ENCODE results near the gene RASA4. TPM values are rescaled to one million over a fixed set of nuclear protein-coding genes. Genes with fewer than 3 reads are reported as not detected.
A peak's percentile ranks its signal among the peaks of the same experiment; 100 is the strongest.
"Not testable (repeated sequence)": the region's sequence is repeated elsewhere in the genome, so short reads cannot be mapped to it uniquely, and the experiment has no call there.

Gene RASA4
- total RNA-seq, 1 experiment from 2014 or later = 7.2 TPM

GRCh38 chr7:102614873-102615272 is 1.7 kb downstream of the RASA4 start:
- H3K36me3 ChIP-seq (ENCODE audit: control insufficient read depth, insufficient read depth, low read length); DNase-seq; H3K27ac Mint-ChIP-seq (ENCODE audit: unreplicated experiment); CTCF ChIA-PET; H3K4me3 Mint-ChIP-seq (ENCODE audit: unreplicated experiment); H3K27me3 ChIP-seq (replicated peaks; ENCODE audit: control insufficient read depth, insufficient read depth, low read length); H3K4me1 Mint-ChIP-seq (ENCODE audit: low read depth, unreplicated experiment); BruUV-seq (replicated peaks); intact Hi-C loops (cut with micrococcal nuclease; ENCODE audit: unreplicated experiment); H3K36me3 Mint-ChIP-seq (ENCODE audit: insufficient read depth, unreplicated experiment); H3K9me3 Mint-ChIP-seq (ENCODE audit: unreplicated experiment); H3K4me3 ChIP-seq (ENCODE audit: low read depth, low read length); H3K9me3 ChIP-seq; POLR2A ChIA-PET; H3K27me3 Mint-ChIP-seq (ENCODE audit: insufficient read depth, unreplicated experiment); H3K4me1 ChIP-seq: not testable (repeated sequence)

- BruUV-seq (replicated peaks); H3K4me3 Mint-ChIP-seq (ENCODE audit: unreplicated experiment); CTCF ChIA-PET; H3K4me3 ChIP-seq (ENCODE audit: low read depth, low read length); H3K4me1 Mint-ChIP-seq (ENCODE audit: low read depth, unreplicated experiment); POLR2A ChIA-PET; H3K4me1 ChIP-seq; H3K36me3 ChIP-seq (ENCODE audit: control insufficient read depth, insufficient read depth, low read length); DNase-seq; H3K9me3 ChIP-seq; H3K27me3 Mint-ChIP-seq (ENCODE audit: insufficient read depth, unreplicated experiment); H3K36me3 Mint-ChIP-seq (ENCODE audit: insufficient read depth, unreplicated experiment); H3K27ac Mint-ChIP-seq (ENCODE audit: unreplicated experiment); H3K9me3 Mint-ChIP-seq (ENCODE audit: unreplicated experiment); H3K27me3 ChIP-seq (replicated peaks; ENCODE audit: control insufficient read depth, insufficient read depth, low read length); intact Hi-C loops (cut with micrococcal nuclease; ENCODE audit: unreplicated experiment): not testable (repeated sequence)
Observed at GRCh38 chr7:102614346-102614697, 2.2 kb downstream of the RASA4 start.

- H3K4me3 ChIP-seq (ENCODE audit: low read depth, low read length); BruUV-seq (replicated peaks); H3K27me3 ChIP-seq (replicated peaks; ENCODE audit: control insufficient read depth, insufficient read depth, low read length); CTCF ChIA-PET; H3K4me1 Mint-ChIP-seq (ENCODE audit: low read depth, unreplicated experiment); H3K9me3 ChIP-seq; H3K27ac Mint-ChIP-seq (ENCODE audit: unreplicated experiment); H3K36me3 Mint-ChIP-seq (ENCODE audit: insufficient read depth, unreplicated experiment); H3K4me1 ChIP-seq; H3K36me3 ChIP-seq (ENCODE audit: control insufficient read depth, insufficient read depth, low read length); POLR2A ChIA-PET; H3K27me3 Mint-ChIP-seq (ENCODE audit: insufficient read depth, unreplicated experiment); H3K4me3 Mint-ChIP-seq (ENCODE audit: unreplicated experiment); DNase-seq; H3K9me3 Mint-ChIP-seq (ENCODE audit: unreplicated experiment); intact Hi-C loops (cut with micrococcal nuclease; ENCODE audit: unreplicated experiment): not testable (repeated sequence)
Observed at GRCh38 chr7:102613575-102614345, 2.8 kb downstream of the RASA4 start.

GRCh38 chr7:102611675-102612325 is 4.8 kb downstream of the RASA4 start:
- intact Hi-C loops (cut with micrococcal nuclease; ENCODE audit: unreplicated experiment) = not testable (repeated sequence)

GRCh38 chr7:102611013-102611674 is 5.4 kb downstream of the RASA4 start:
- POLR2A ChIA-PET; CTCF ChIA-PET; H3K4me1 ChIP-seq; H3K27me3 ChIP-seq (replicated peaks; ENCODE audit: control insufficient read depth, insufficient read depth, low read length); intact Hi-C loops (cut with micrococcal nuclease; ENCODE audit: unreplicated experiment); H3K4me1 Mint-ChIP-seq (ENCODE audit: low read depth, unreplicated experiment); BruUV-seq (replicated peaks); H3K27ac Mint-ChIP-seq (ENCODE audit: unreplicated experiment); H3K9me3 Mint-ChIP-seq (ENCODE audit: unreplicated experiment); H3K9me3 ChIP-seq; H3K27me3 Mint-ChIP-seq (ENCODE audit: insufficient read depth, unreplicated experiment); DNase-seq; H3K36me3 Mint-ChIP-seq (ENCODE audit: insufficient read depth, unreplicated experiment); H3K4me3 ChIP-seq (ENCODE audit: low read depth, low read length); H3K4me3 Mint-ChIP-seq (ENCODE audit: unreplicated experiment); H3K36me3 ChIP-seq (ENCODE audit: control insufficient read depth, insufficient read depth, low read length): not testable (repeated sequence)

More at GRCh38 chr7:102611675-102612325, 4.8 kb downstream of the RASA4 start:
- H3K27me3 ChIP-seq (replicated peaks; ENCODE audit: control insufficient read depth, insufficient read depth, low read length); H3K9me3 Mint-ChIP-seq (ENCODE audit: unreplicated experiment); H3K4me1 ChIP-seq; H3K4me1 Mint-ChIP-seq (ENCODE audit: low read depth, unreplicated experiment); H3K27me3 Mint-ChIP-seq (ENCODE audit: insufficient read depth, unreplicated experiment); H3K36me3 Mint-ChIP-seq (ENCODE audit: insufficient read depth, unreplicated experiment); H3K9me3 ChIP-seq; BruUV-seq (replicated peaks); H3K4me3 Mint-ChIP-seq (ENCODE audit: unreplicated experiment); CTCF ChIA-PET; POLR2A ChIA-PET; H3K27ac Mint-ChIP-seq (ENCODE audit: unreplicated experiment); H3K36me3 ChIP-seq (ENCODE audit: control insufficient read depth, insufficient read depth, low read length); H3K4me3 ChIP-seq (ENCODE audit: low read depth, low read length): not testable (repeated sequence)
- DNase-seq = peak in 1 of 2 experiments; percentile 39

GRCh38 chr7:102610441-102610840 is 6.1 kb downstream of the RASA4 start:
- H3K27me3 ChIP-seq (replicated peaks; ENCODE audit: control insufficient read depth, insufficient read depth, low read length); H3K36me3 Mint-ChIP-seq (ENCODE audit: insufficient read depth, unreplicated experiment); H3K9me3 ChIP-seq; H3K4me3 Mint-ChIP-seq (ENCODE audit: unreplicated experiment); H3K4me1 ChIP-seq; H3K27me3 Mint-ChIP-seq (ENCODE audit: insufficient read depth, unreplicated experiment); POLR2A ChIA-PET; H3K4me1 Mint-ChIP-seq (ENCODE audit: low read depth, unreplicated experiment); BruUV-seq (replicated peaks); H3K9me3 Mint-ChIP-seq (ENCODE audit: unreplicated experiment); intact Hi-C loops (cut with micrococcal nuclease; ENCODE audit: unreplicated experiment); CTCF ChIA-PET; H3K4me3 ChIP-seq (ENCODE audit: low read depth, low read length); H3K27ac Mint-ChIP-seq (ENCODE audit: unreplicated experiment); H3K36me3 ChIP-seq (ENCODE audit: control insufficient read depth, insufficient read depth, low read length): not testable (repeated sequence)
- peak in 1 of 2 experiments; percentile 16 for DNase-seq

GRCh38 chr7:102609734-102610133 is 6.8 kb downstream of the RASA4 start:
- H3K9me3 Mint-ChIP-seq (ENCODE audit: unreplicated experiment); H3K4me1 ChIP-seq; H3K36me3 Mint-ChIP-seq (ENCODE audit: insufficient read depth, unreplicated experiment); DNase-seq; BruUV-seq (replicated peaks); intact Hi-C loops (cut with micrococcal nuclease; ENCODE audit: unreplicated experiment); H3K9me3 ChIP-seq; H3K4me3 ChIP-seq (ENCODE audit: low read depth, low read length); H3K27me3 ChIP-seq (replicated peaks; ENCODE audit: control insufficient read depth, insufficient read depth, low read length); H3K27ac Mint-ChIP-seq (ENCODE audit: unreplicated experiment); H3K4me3 Mint-ChIP-seq (ENCODE audit: unreplicated experiment); H3K36me3 ChIP-seq (ENCODE audit: control insufficient read depth, insufficient read depth, low read length); H3K4me1 Mint-ChIP-seq (ENCODE audit: low read depth, unreplicated experiment); H3K27me3 Mint-ChIP-seq (ENCODE audit: insufficient read depth, unreplicated experiment); CTCF ChIA-PET; POLR2A ChIA-PET: not testable (repeated sequence)
